Muscle layer of colon (tissue), 2 donors: Measurements from ENCODE around the gene LAMB1.

Experiments used
- H3K27ac ChIP-seq: one replicate; pipeline ENCODE4 v1.7.0; 2013; ENCODE audit warnings: low read depth, mild to moderate bottlenecking, low read length, moderate library complexity
- H3K27me3 ChIP-seq, 2 donors: one replicate each; pipeline ENCODE4 v1.7.0; 2013; ENCODE audit warnings: low read length in 2 of 2, mild to moderate bottlenecking in 2 of 2; ENCODE audit not compliant: insufficient read depth in 2 of 2, control insufficient read depth in 1 of 2
- H3K36me3 ChIP-seq: one replicate; pipeline ENCODE4 v1.7.0; 2013; ENCODE audit warnings: mild to moderate bottlenecking, low read length; ENCODE audit not compliant: insufficient read depth
- H3K4me1 ChIP-seq: one replicate; pipeline ENCODE4 v1.7.0; 2013; ENCODE audit warnings: mild to moderate bottlenecking, low read length; ENCODE audit not compliant: insufficient read depth
- H3K4me3 ChIP-seq, 2 donors: one replicate each; pipeline ENCODE4 v1.7.0; 2013; ENCODE audit warnings: low read length in 2 of 2, low read depth in 1 of 2, mild to moderate bottlenecking in 1 of 2, moderate library complexity in 1 of 2
- H3K9ac ChIP-seq: one replicate; pipeline ENCODE4 v1.7.0; 2013; ENCODE audit warnings: low read length
- H3K9me3 ChIP-seq: one replicate; pipeline ENCODE4 v1.7.0; 2013; ENCODE audit warnings: mild to moderate bottlenecking, low read length
- donor health status: abdominal sarcoma.
- donor health status: Adenocarcinoma of cecum.

LAMB1 gene

GRCh38 chr7:108017776-108018151 is 14.8 kb upstream of the LAMB1 start:
- Histone ChIP-seq H3K36me3 (no peaks in the 10 kb centered on the region), H3K9ac (no peak overlapping the region), H3K27ac (no peak overlapping the region), H3K4me3 (no peak overlapping the region), H3K27me3 (no peaks in the 10 kb centered on the region), H3K4me1 (peaks cover 39% of the 10 kb centered on the region), H3K9me3 (no peaks in the 10 kb centered on the region)

- Histone ChIP-seq H3K4me3 (no peak overlapping the region), H3K27me3 (no peaks in the 10 kb centered on the region), H3K4me1 (peaks cover 43% of the 10 kb centered on the region), H3K9me3 (no peaks in the 10 kb centered on the region), H3K9ac (no peak overlapping the region), H3K27ac (no peak overlapping the region), H3K36me3 (no peaks in the 10 kb centered on the region)
Observed at GRCh38 chr7:108016841-108017775, 14.1 kb upstream of the LAMB1 start.

- no peaks in the 10 kb centered on the region for H3K27me3 ChIP-seq
- H3K9me3 ChIP-seq = no peaks in the 10 kb centered on the region
- H3K36me3 ChIP-seq = no peaks in the 10 kb centered on the region
- H3K9ac ChIP-seq = no peak overlapping the region
- peaks cover 47% of the 10 kb centered on the region for H3K4me1 ChIP-seq
- H3K4me3 ChIP-seq = no peak overlapping the region
- no peak overlapping the region for H3K27ac ChIP-seq
Observed at GRCh38 chr7:108015740-108016139, 12.8 kb upstream of the LAMB1 start.

- Histone ChIP-seq H3K36me3 (no peaks in the 10 kb centered on the region), H3K9me3 (no peaks in the 10 kb centered on the region), H3K27me3 (no peaks in the 10 kb centered on the region), H3K4me1 (peaks cover 51% of the 10 kb centered on the region), H3K27ac (no peak overlapping the region), H3K9ac (no peak overlapping the region), H3K4me3 (no peak overlapping the region)
Observed at GRCh38 chr7:108014747-108015682, 12.1 kb upstream of the LAMB1 start.

GRCh38 chr7:108014215-108014614 is 11.3 kb upstream of the LAMB1 start:
- Histone ChIP-seq H3K9me3 (no peaks in the 10 kb centered on the region), H3K36me3 (no peaks in the 10 kb centered on the region), H3K27me3 (no peaks in the 10 kb centered on the region), H3K4me1 (peaks cover 51% of the 10 kb centered on the region), H3K27ac (no peak overlapping the region), H3K4me3 (no peak overlapping the region), H3K9ac (no peak overlapping the region)

- Histone ChIP-seq H3K36me3 (no peaks in the 10 kb centered on the region), H3K27me3 (no peaks in the 10 kb centered on the region), H3K9ac (no peak overlapping the region), H3K9me3 (no peaks in the 10 kb centered on the region), H3K4me1 (peaks cover 51% of the 10 kb centered on the region), H3K27ac (no peak overlapping the region), H3K4me3 (no peak overlapping the region)
Observed at GRCh38 chr7:108012499-108013430, 9.8 kb upstream of the LAMB1 start.

GRCh38 chr7:108010377-108010776 is 7.4 kb upstream of the LAMB1 start:
- no peak overlapping the region for H3K4me3 ChIP-seq
- no peak overlapping the region for H3K27ac ChIP-seq
- H3K9me3 ChIP-seq = no peaks in the 10 kb centered on the region
- H3K9ac ChIP-seq = no peak overlapping the region
- H3K27me3 ChIP-seq = no peaks in the 10 kb centered on the region
- H3K36me3 ChIP-seq = no peaks in the 10 kb centered on the region
- H3K4me1 ChIP-seq = peaks cover 29% of the 10 kb centered on the region

- no peaks in the 10 kb centered on the region for H3K36me3 ChIP-seq
- no peak overlapping the region for H3K27ac ChIP-seq
- H3K4me3 ChIP-seq = no peak overlapping the region
- H3K27me3 ChIP-seq = no peaks in the 10 kb centered on the region
- H3K9ac ChIP-seq = no peak overlapping the region
- no peaks in the 10 kb centered on the region for H3K9me3 ChIP-seq
- H3K4me1 ChIP-seq = peaks cover 24% of the 10 kb centered on the region
Observed at GRCh38 chr7:108009873-108010272, 6.9 kb upstream of the LAMB1 start.

- H3K27ac ChIP-seq = no peak overlapping the region
Observed at GRCh38 chr7:108008827-108009226, 5.9 kb upstream of the LAMB1 start.

GRCh38 chr7:108008240-108008639 is 5.3 kb upstream of the LAMB1 start:
- peaks cover 23% of the 10 kb centered on the region for H3K4me1 ChIP-seq
- no peak overlapping the region for H3K27ac ChIP-seq
- H3K27me3 ChIP-seq = no peaks in the 10 kb centered on the region
- no peaks in the 10 kb centered on the region for H3K36me3 ChIP-seq
- H3K9ac ChIP-seq = no peak overlapping the region
- H3K4me3 ChIP-seq = no peak overlapping the region
- no peaks in the 10 kb centered on the region for H3K9me3 ChIP-seq

More at GRCh38 chr7:108008827-108009226, 5.9 kb upstream of the LAMB1 start:
- Histone ChIP-seq H3K9me3 (no peaks in the 10 kb centered on the region), H3K4me3 (no peak overlapping the region), H3K36me3 (no peaks in the 10 kb centered on the region), H3K27me3 (no peaks in the 10 kb centered on the region), H3K9ac (no peak overlapping the region), H3K4me1 (peaks cover 19% of the 10 kb centered on the region)
